Astrocyte of the cerebellum (primary cell): ENCODE measurements around the gene KIAA1671.

Experiments used
- DNase-seq: peaks from one replicate; pipeline ENCODE4 v3.0.0-alpha.2; 2011; ENCODE audit warnings: low read depth
- H3K4me3 ChIP-seq: 2 replicates; pipeline ENCODE4 v1.5.1; 2011; ENCODE audit warnings: mild to moderate bottlenecking, low read depth, low read length, moderate library complexity
- CTCF ChIP-seq: IDR thresholded peaks from 2 replicates; pipeline ENCODE4 v1.5.1; 2012; ENCODE audit warnings: low read length, low read depth, moderate library complexity, mild to moderate bottlenecking; ENCODE audit errors: missing control alignments
- in situ Hi-C: cut with HindIII; loops from 2 replicates; pipeline ENCODE4 v1.10.0; 2017; ENCODE audit warnings: low sequenced_read_pairs

Gene KIAA1671

GRCh38 chr22:25039754-25040153 is 87.2 kb downstream of the KIAA1671 start:
- no peak overlapping the region for H3K4me3 ChIP-seq
- TF ChIP-seq CTCF, result no peak
- in situ Hi-C loops, result loop anchor here (5.0 kb wide), 1 partner anchor 87 kb away; the partner anchor contains the start of gene KIAA1671
- no peak for DNase-seq

- no peak overlapping the region for H3K4me3 ChIP-seq
- DNase-seq, result no peak
- TF ChIP-seq CTCF, result no peak
- in situ Hi-C loops, result no loop called here
Measured at GRCh38 chr22:25045159-25045558, 92.6 kb downstream of the KIAA1671 start.

GRCh38 chr22:25048071-25048470 is 95.6 kb downstream of the KIAA1671 start:
- no peak for DNase-seq
- in situ Hi-C loops, result no loop called here
- no peak overlapping the region for H3K4me3 ChIP-seq
- TF ChIP-seq CTCF, result no peak

GRCh38 chr22:25048659-25049647 is 96.4 kb downstream of the KIAA1671 start:
- no peak overlapping the region for H3K4me3 ChIP-seq
- in situ Hi-C loops, result no loop called here
- peak; percentile 90 for TF ChIP-seq CTCF
- peak; percentile 28 for DNase-seq

GRCh38 chr22:25049770-25050169 is 97.3 kb downstream of the KIAA1671 start:
- no peak overlapping the region for H3K4me3 ChIP-seq
- in situ Hi-C loops, result no loop called here
- no peak for DNase-seq
- no peak for TF ChIP-seq CTCF

- TF ChIP-seq CTCF, result no peak
- in situ Hi-C loops, result no loop called here
Measured at GRCh38 chr22:25050566-25050965, 98.0 kb downstream of the KIAA1671 start.

More at GRCh38 chr22:25050566-25050965, 98.0 kb downstream of the KIAA1671 start:
- DNase-seq, result no peak
- no peak overlapping the region for H3K4me3 ChIP-seq
